Coronary artery (tissue), 2 donors: ENCODE measurements around the gene ADRA2B.

Source experiments
- DNase-seq: peaks from one replicate; pipeline ENCODE4 v3.0.0-alpha.2; 2017; ENCODE audit warnings: low spot score
- H3K27ac ChIP-seq, 2 donors: fragments of 200-600 bp; sonication (generic); one replicate each; pipeline ENCODE4 v1.5.1; 2016 to 2019
- H3K4me3 ChIP-seq: fragments of 200-600 bp; sonication (generic); 2 replicates; pipeline ENCODE4 v1.5.1; 2016; ENCODE audit warnings: mild to moderate bottlenecking, moderate library complexity
- TF ChIP-seq, protein P1 (sequence below): fragments of 200-600 bp; sonication (generic); IDR thresholded peaks from one replicate; pipeline ENCODE4 v1.5.1; 2019; ENCODE audit warnings: antibody characterized with exemption

Gene ADRA2B

DNA sequence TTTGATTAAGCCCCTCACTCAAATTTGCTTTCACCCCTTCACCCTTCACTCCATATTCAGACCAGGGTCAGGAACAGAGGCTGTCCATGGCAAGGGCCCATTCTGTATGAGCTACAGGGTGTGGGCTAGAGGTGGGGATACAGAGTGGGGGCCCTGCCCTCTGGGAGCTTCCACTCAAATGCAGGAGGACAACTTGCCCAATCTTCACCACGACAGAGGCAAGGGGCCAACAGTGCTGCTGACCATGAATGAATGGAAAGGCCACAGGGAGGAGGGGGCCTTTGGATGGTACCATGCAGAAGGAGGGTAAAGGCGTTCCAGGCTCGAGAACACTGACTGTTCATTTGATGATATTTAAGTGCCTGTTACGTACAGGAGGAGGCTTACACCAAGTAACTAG lies 22.8 kb downstream of the ADRA2B start:
- Histone ChIP-seq H3K27ac (no peak overlapping the region), H3K4me3 (no peak overlapping the region)
- TF ChIP-seq, protein P1, sequence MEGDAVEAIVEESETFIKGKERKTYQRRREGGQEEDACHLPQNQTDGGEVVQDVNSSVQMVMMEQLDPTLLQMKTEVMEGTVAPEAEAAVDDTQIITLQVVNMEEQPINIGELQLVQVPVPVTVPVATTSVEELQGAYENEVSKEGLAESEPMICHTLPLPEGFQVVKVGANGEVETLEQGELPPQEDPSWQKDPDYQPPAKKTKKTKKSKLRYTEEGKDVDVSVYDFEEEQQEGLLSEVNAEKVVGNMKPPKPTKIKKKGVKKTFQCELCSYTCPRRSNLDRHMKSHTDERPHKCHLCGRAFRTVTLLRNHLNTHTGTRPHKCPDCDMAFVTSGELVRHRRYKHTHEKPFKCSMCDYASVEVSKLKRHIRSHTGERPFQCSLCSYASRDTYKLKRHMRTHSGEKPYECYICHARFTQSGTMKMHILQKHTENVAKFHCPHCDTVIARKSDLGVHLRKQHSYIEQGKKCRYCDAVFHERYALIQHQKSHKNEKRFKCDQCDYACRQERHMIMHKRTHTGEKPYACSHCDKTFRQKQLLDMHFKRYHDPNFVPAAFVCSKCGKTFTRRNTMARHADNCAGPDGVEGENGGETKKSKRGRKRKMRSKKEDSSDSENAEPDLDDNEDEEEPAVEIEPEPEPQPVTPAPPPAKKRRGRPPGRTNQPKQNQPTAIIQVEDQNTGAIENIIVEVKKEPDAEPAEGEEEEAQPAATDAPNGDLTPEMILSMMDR = no peak
- no peak for DNase-seq

DNA sequence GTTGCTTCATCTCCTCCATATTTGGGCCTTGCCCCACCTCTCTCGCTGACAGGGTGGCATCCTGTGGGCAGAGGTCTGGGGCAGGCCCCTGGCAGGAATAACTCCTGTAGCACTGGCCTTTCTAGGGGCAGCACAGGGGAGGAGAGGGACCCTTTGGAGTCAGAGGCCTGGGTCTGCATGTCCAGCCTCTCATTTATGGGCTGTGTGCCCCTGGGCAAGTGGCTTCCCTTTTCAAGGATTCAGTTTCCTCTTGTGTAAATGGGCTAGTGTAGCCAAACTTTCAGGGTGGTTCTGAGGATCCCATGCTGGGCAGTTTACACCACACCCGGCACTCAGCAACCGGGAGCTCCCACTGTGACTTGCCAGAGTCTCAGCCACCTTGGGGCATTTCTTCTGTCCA lies 23.4 kb downstream of the ADRA2B start:
- TF ChIP-seq, protein P1 = no peak
- DNase-seq = no peak

DNA sequence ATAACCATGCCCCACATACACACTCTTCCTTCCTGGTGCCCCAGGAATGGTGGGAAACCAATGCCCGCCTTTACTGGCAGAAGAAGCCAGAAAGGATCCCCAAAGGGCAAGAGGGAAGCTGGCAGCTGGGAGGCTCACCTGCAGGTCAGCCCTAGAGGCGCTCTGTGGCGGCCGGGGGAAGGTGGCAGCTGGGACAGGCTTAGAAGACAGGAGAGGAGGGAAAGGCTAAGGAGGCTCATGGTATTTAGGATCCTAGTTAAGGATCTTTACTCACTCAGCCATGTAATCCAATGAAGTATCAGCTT lies 23.8 kb downstream of the ADRA2B start:
- Histone ChIP-seq H3K4me3 (no peak overlapping the region), H3K27ac (no peak overlapping the region)
- no peak for DNase-seq
- TF ChIP-seq, protein P1 = no peak

More for the DNA sequence above, 23.4 kb downstream of the ADRA2B start:
- no peak overlapping the region for H3K4me3 ChIP-seq
- H3K27ac ChIP-seq = no peak overlapping the region

DNA sequence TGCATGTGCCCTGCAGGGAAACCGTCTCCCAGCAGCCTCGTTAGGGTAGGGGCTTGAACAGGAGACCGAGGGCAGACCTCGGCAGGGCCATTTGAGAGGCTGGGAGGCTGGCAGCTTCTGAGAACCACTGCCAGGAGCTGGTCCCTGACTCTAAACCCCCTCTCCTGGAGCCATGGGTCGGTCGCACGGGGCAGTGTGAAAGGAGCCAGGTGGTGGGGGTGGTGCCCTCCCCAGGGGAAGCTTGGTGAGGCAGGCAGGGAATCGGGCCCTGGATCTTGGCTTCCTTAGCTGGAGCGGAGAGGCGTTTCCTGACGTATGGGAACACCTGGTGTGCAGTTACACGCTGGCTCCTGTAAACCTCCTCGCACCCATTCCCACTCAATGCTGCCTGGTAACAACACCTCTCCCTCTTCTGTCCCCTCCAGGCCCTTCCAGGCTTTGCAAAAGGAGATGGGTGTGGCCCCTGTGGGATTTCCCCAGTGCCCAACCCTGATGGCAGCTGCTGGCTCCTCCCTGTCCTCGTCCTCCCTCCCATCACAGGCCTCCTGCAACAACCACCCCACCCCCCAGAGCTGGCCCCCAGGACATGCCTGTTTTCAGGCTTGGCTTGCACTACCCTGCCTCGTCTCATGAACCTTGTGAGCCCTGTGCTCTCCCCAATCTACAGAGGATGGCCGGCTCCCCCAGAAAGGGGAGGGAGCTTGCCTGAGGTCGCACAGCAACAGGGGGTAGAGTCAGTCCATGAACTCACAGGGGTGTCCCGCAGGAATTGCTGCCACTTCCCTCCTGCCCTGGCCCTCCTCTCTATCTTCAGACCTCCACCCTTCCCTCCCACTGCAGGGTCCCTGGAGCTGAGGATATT lies 24.4 kb downstream of the ADRA2B start:
- Histone ChIP-seq H3K27ac (no peak overlapping the region), H3K4me3 (no peak overlapping the region)
- TF ChIP-seq, protein P1 = no peak
- DNase-seq = no peak

DNA sequence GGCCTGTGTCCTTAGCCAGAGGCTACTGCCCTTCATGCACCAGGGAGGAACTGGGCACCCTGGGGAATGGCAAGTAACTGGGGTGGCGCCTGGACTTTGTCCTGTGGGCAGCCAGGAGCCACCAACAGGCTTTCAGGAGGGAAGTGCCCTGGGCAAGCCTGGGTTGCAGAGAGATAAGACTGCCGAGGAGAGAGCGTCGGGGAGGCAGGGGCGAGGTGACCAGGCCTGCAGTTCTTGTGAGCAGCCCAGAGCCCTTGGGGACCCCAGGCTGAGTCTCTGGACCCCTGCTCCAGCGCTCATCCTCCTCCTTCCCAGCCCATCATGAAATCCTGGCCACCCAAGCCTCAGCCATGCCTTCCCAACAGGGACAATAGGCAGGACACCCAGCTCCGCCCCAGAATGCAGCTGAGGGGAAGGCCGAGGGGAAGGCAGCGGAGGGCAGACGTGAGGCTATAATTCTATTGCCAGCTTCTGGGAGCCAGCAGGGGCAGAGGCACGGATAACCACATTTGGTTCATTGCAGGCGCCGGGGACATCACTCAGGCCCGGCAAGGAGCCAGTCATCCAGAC lies 25.1 kb downstream of the ADRA2B start:
- TF ChIP-seq, protein P1 = no peak
- Histone ChIP-seq H3K27ac (no peak overlapping the region), H3K4me3 (no peak overlapping the region)
- peak; percentile 64 for DNase-seq

DNA sequence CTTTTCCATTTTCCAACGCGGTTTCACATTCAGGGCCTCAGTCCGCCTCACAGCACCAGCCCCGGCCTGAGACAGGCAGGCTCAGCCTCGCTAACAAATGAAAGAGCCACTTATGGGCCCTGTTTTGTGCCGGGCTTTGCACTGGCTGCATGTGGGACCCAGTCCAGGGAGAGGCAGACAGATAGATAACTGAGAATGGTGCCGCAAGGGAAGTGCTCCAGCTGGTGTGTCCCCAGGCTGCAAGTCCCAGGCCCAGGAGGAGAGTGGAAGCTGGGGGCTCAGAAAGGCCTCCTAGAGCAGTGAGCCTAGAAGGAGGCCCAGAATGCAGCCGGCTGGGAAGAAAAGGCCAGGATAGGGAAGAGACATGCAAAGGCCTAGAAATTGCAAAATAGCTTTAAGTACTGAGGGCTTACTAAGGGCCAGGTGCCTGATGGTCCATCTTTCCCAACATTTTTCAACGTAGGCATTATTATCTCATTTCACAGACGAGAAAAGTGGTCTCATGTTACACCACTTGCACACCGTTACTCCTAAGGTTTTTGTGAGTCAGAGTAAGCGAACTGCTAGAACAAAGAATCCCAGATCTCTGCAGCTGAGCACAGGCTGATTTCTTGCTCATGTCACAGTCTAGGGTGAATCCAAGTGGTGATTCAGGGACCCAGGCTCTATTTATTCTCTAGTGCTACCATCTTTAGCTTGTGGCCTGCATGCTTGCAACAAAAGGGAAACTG lies 26.0 kb downstream of the ADRA2B start:
- TF ChIP-seq, protein P1 = no peak
- no peak overlapping the region for H3K27ac ChIP-seq
- peak; percentile 58 for DNase-seq
- H3K4me3 ChIP-seq = no peak overlapping the region
